Stimulated activated CD8-positive, alpha-beta memory T cell treated with anti-CD3 and anti-CD28 coated beads, Interleukin-7, amount 100 ng/mL, for 4 hours (primary cell): ENCODE measurements around the gene PADI2.

Source experiments
- DNase-seq, 2 donors: peaks; one replicate each; pipeline ENCODE4 v3.0.0-alpha.2; 2020; ENCODE audit warnings: low read depth in 2 of 2

Gene PADI2

GRCh38 chr1:17119076-17119772, at the start of gene PADI2:
TSS of gene PADI2 (minus strand) at chr1:17119451. CDS start at chr1:17119371, 80 bp downstream.
- DNase-seq = peak; percentile 4 to 26

GRCh38 chr1:17168091-17168876, 49.0 kb upstream of the PADI2 start:
- DNase-seq = no peak

DNA sequence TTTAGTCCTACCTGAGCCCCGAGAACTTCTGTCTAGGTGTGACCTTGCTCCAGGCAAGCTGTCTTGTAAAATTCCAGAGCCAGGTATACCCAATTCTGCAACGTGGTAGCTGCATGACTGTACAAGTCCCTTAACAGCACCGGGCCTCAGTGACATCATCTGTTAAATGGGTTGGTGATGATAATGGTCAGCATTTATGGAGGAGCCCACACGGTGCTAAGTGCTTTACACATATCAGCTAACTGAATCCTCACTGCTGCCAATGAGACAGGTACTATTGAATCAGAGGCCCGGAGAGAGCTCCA, 48.5 kb upstream of the PADI2 start:
- no peak for DNase-seq

- DNase-seq = no peak
These were observed 48.0 kb upstream of the PADI2 start for GRCh38 chr1:17167041-17167785.

DNA sequence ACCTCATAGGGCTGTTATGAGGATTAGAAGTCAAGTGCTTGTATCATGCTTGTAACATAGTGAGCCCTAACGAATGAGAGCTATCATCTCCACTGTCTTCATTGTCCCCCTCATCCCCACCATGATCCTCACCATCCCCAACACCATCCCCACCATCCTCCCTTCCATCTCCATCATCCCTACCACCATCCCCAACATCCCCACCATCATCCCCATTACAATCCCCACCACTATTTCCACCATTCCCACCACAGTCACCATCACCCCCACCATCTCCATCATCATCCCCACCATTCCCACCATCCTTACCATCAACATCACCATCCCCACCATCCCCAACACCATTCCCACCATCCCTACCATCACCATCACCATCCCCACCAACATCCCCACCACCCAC, 46.6 kb upstream of the PADI2 start:
- no peak for DNase-seq

DNA sequence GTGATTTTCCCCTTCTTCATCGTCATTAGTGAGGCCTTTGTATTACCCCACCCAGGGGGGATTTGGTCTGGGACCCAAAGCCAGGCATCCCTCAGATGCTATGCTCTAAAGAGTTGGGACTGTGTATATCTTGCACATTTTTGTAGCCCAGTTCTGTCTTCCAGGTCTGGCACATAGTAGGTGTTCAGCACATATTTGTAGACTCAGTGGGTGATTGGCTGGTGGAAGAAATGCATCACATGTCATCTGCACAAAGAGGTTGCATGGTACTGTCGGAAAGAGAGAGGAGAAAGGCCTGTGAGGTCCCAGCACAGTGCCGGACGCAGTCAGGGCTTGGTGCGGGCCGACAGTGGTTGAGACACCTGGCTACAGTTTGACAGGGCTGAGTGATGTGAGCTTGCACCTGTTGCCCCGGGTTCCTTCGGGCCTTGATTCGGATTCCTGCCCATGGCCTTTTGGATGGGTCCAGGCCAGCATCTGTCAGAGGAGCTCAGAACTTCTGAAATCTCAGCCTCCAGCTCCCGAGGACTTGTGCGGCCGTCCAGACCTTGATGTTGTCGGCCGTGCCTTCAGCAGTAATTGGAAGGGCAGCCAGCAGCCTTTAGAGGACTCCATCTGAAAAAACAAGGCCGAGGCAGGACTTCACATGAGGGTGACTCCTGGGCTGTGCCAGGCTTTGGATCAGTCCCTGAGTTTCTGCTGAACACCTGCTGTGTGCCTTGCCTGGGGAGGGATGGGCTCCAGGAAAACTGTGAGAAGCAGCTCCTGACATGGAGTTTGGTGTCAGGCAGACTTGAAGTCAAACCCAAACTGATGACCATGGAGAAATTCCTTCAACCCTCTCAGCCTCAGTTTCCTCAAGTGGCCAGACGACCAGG, 44.8 kb upstream of the PADI2 start:
- no peak for DNase-seq

DNA sequence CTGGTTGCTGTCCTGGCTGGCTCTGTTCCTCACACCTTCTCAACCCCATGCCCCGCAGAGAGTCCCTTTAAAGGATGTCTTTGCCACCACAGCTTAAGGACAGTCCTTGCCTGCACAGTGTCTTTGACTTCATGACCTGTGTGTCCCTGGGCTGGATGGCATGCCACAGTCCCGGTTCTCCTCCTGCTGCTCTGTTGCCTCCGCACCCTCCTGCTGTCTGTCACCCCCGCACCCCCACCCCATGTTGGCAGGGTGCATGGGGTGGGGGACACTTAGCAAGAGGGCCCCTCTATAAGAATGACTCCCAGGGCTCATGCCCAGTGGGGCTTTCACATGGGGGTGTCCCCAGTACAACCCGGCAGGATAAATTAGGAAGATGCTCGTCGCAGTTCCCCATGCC, 44.1 kb upstream of the PADI2 start:
- DNase-seq = no peak

GRCh38 chr1:17162941-17163340, 43.7 kb upstream of the PADI2 start:
- no peak for DNase-seq

GRCh38 chr1:17161926-17162800, 42.9 kb upstream of the PADI2 start:
- DNase-seq = no peak

DNA sequence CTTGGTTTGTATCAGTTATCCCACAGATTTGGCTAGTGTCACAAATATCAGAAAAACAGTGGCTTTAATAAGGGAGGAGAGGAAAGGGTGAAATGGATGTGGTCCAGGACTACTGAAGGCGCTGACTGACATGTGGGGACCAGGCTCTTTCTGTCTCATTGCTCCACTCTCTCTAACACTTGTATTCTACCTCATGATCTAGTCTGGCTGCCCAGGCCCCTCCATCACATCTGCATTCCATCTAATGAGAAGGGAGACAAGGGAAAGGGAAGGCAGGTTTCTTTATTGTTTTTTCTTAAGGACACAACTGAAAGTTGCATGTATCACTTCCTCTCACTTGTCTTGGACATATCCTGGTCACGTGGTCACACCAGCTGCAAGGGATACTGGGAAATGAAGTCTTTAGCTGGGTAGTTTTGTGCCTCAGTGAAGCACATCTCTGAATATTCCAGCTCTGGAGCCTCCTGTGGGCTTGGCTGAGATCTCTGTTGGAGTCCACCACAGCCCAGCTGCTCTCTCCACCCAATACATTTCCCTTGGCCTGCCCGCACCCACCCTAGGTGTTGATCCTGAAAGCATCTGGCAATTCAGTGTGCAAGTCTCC, 42.0 kb upstream of the PADI2 start:
- DNase-seq = no peak

GRCh38 chr1:17158961-17159360, 39.7 kb upstream of the PADI2 start:
- no peak for DNase-seq

GRCh38 chr1:17156108-17156507, 36.9 kb upstream of the PADI2 start:
- no peak for DNase-seq

GRCh38 chr1:17155257-17155920, 36.1 kb upstream of the PADI2 start:
- DNase-seq = no peak

- DNase-seq = no peak
These were observed 30.5 kb upstream of the PADI2 start for GRCh38 chr1:17149771-17150170.

GRCh38 chr1:17148950-17149608, 29.8 kb upstream of the PADI2 start:
- no peak for DNase-seq

GRCh38 chr1:17145648-17146047, 26.4 kb upstream of the PADI2 start:
- DNase-seq = no peak

GRCh38 chr1:17143760-17144159, 24.5 kb upstream of the PADI2 start:
- DNase-seq = no peak

DNA sequence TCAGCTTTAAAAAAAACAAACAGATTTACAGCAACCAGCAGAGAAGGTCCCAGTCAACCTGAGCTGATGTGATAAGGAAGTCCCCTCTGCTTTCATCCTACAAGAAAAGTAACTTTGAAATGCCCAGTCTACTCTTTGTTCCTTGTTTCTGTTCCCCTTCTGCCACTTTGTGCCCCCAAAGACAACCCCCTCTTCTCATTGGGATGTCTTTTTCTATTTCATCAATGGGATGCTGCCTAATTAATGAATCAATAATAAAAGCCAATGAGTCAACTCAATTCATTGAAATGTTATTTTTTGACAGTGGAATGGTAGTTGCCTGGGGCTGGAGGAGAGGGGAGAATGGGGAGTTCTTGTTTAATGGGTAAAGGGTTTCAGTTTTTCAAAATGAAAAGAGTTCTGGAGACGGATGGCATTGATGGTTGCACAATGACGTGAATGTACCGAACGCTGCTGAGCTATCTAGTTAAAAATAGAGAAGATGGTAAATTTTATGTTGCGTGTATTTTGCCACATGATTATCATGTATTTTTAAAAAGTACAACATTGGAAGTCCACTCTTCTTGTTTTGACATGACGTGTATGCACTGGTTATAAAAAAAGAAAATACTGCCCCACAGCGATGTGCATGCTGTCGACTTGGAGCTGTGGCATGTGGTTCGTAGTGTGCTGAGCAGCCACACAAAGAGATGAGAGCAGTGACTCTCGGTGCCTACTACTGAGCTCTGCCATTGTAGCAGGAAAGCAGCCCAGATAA, 22.4 kb upstream of the PADI2 start:
- DNase-seq = no peak

DNA sequence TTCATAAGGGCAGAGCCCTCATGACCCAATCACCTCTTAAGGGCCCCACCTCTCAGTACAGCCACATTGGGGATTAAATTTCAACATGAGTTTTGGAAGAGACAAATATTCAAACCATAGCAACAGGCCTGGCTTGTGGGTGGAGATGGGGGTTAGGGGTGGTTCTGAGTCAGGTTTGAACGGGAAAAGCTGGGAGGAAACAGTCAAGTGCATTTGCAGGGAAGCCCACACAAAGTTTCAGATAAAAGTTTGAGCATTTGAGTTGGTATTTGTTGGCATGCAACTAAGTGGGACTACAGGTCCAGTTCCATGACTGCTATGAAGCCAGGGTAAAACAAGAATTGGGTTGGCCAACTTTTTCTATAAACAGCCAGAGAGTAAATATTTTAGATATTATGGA, 21.0 kb upstream of the PADI2 start:
- DNase-seq = no peak
